HEK293 (cell line): ENCODE data around the gene SHISA5.
A peak's percentile ranks its signal among the peaks of the same experiment; 100 is the strongest.

Experiments used
- CTCF ChIA-PET: fragments of 350-600 bp; formaldehyde crosslinking; extraction: SDS; loops from one replicate; lab custom pipeline; 2021; ENCODE audit warnings: antibody characterized with exemption; lab: Yijun Ruan, JAX
- POLR2A ChIA-PET: fragments of 300-600 bp; formaldehyde crosslinking; extraction: SDS; loops from one replicate; lab custom pipeline; 2020; ENCODE audit warnings: antibody characterized with exemption, inconsistent platforms; lab: Yijun Ruan, JAX
- H3K27ac ChIP-seq: fragments of 200-500 bp; sonication (Bioruptor generic); 2 replicates; pipeline ENCODE4 v1.5.1; 2014; ENCODE audit warnings: low read depth, low read length, control low read depth, inconsistent platforms; ENCODE audit errors: extremely low read depth
- H3K36me3 ChIP-seq, 2 experiments: fragments of 200-500 bp in 1 of 2; sonication (Bioruptor generic) in 1 of 2; 1 replicate in 1 of 2; 2 replicates in 1 of 2; pipeline ENCODE4 v1.5.1; 2014 to 2017; ENCODE audit warnings: inconsistent platforms in 2 of 2, low read length in 2 of 2; ENCODE audit not compliant: control insufficient read depth in 2 of 2, insufficient read depth in 1 of 2
- H3K4me1 ChIP-seq: fragments of 200-500 bp; sonication (Bioruptor generic); 2 replicates; pipeline ENCODE4 v1.5.1; 2014; ENCODE audit warnings: mild to moderate bottlenecking, low read length, inconsistent platforms; ENCODE audit not compliant: control insufficient read depth, insufficient read depth
- H3K4me3 ChIP-seq: 2 replicates; pipeline ENCODE4 v1.5.1; 2011; ENCODE audit warnings: low read depth, mild to moderate bottlenecking, control low read depth, low read length, moderate library complexity
- H3K9me3 ChIP-seq: fragments of 200-500 bp; sonication (Bioruptor generic); 2 replicates; pipeline ENCODE4 v1.5.1; 2014; ENCODE audit warnings: low read depth, low read length, inconsistent platforms; ENCODE audit not compliant: control insufficient read depth, insufficient read depth
- AEBP2 ChIP-seq: fragments of 450-650 bp; formaldehyde crosslinking; IDR thresholded peaks from 2 replicates; pipeline ENCODE4 v1.5.1; 2016; ENCODE audit warnings: missing biosample characterization, missing genetic modification characterization, borderline replicate concordance
- HOXC10 ChIP-seq: sonication (generic); formaldehyde crosslinking; IDR thresholded peaks from 2 replicates; pipeline ENCODE4 v1.8.1; 2023; ENCODE audit warnings: mild to moderate bottlenecking, missing genetic modification reagents
- IKZF3 ChIP-seq: fragments of 450-650 bp; IDR thresholded peaks from 2 replicates; pipeline ENCODE4 v1.5.0; 2018; ENCODE audit warnings: missing biosample characterization, mild to moderate bottlenecking, missing genetic modification characterization, moderate library complexity
- INSM2 ChIP-seq: fragments of 450-650 bp; formaldehyde crosslinking; IDR thresholded peaks from 2 replicates; pipeline ENCODE4 v1.5.1; 2016; ENCODE audit warnings: missing biosample characterization, missing genetic modification characterization
- KLF1 ChIP-seq: fragments of 450-650 bp; formaldehyde crosslinking; IDR thresholded peaks from 2 replicates; pipeline ENCODE4 v1.5.1; 2016; ENCODE audit warnings: missing biosample characterization, missing genetic modification characterization
- KLF17 ChIP-seq: fragments of 450-650 bp; formaldehyde crosslinking; IDR thresholded peaks from 2 replicates; pipeline ENCODE4 v1.5.1; 2016; ENCODE audit warnings: missing biosample characterization, missing genetic modification characterization
- KLF8 ChIP-seq: fragments of 450-650 bp; formaldehyde crosslinking; IDR thresholded peaks from 2 replicates; pipeline ENCODE4 v1.5.1; 2016; ENCODE audit warnings: missing biosample characterization, missing genetic modification characterization
- OVOL3 ChIP-seq: fragments of 450-650 bp; formaldehyde crosslinking; IDR thresholded peaks from 2 replicates; pipeline ENCODE4 v1.5.1; 2016; ENCODE audit warnings: missing biosample characterization, missing genetic modification characterization
- SP7 ChIP-seq: fragments of 450-650 bp; formaldehyde crosslinking; IDR thresholded peaks from 2 replicates; pipeline ENCODE4 v1.5.1; 2016; ENCODE audit warnings: missing biosample characterization, missing genetic modification characterization
- ZIC2 ChIP-seq: fragments of 450-650 bp; formaldehyde crosslinking; IDR thresholded peaks from 2 replicates; pipeline ENCODE4 v1.5.1; 2016; ENCODE audit warnings: missing biosample characterization, missing genetic modification characterization
- ZNF202 ChIP-seq: fragments of 450-650 bp; formaldehyde crosslinking; IDR thresholded peaks from 2 replicates; pipeline ENCODE4 v1.5.1; 2016; ENCODE audit warnings: missing biosample characterization, missing genetic modification characterization, borderline replicate concordance
- ZNF26 ChIP-seq: fragments of 450-650 bp; formaldehyde crosslinking; IDR thresholded peaks from 2 replicates; pipeline ENCODE4 v1.5.1; 2016; ENCODE audit warnings: missing biosample characterization, missing genetic modification characterization
- ZNF266 ChIP-seq: fragments of 450-650 bp; formaldehyde crosslinking; IDR thresholded peaks from 2 replicates; pipeline ENCODE4 v1.5.1; 2016; ENCODE audit warnings: missing biosample characterization, missing genetic modification characterization, low read depth
- ZNF423 ChIP-seq: fragments of 450-650 bp; formaldehyde crosslinking; IDR thresholded peaks from 2 replicates; pipeline ENCODE4 v1.5.1; 2016; ENCODE audit warnings: missing biosample characterization, missing genetic modification characterization
- ZNF488 ChIP-seq: fragments of 450-650 bp; formaldehyde crosslinking; IDR thresholded peaks from 2 replicates; pipeline ENCODE4 v1.5.1; 2016; ENCODE audit warnings: missing biosample characterization, missing genetic modification characterization
- ZNF513 ChIP-seq: fragments of 450-650 bp; IDR thresholded peaks from 2 replicates; pipeline ENCODE4 v1.5.1; 2018; ENCODE audit warnings: missing biosample characterization, missing genetic modification characterization
- ZNF571 ChIP-seq: fragments of 450-650 bp; formaldehyde crosslinking; IDR thresholded peaks from 2 replicates; pipeline ENCODE4 v1.5.0; 2017; ENCODE audit warnings: missing biosample characterization, missing genetic modification characterization
- ZNF639 ChIP-seq: fragments of 450-650 bp; formaldehyde crosslinking; IDR thresholded peaks from 2 replicates; pipeline ENCODE4 v1.5.1; 2016; ENCODE audit warnings: missing biosample characterization, missing genetic modification characterization

Gene SHISA5

GRCh38 chr3:48528048-48528447, 24.1 kb upstream of the SHISA5 start:
- CTCF ChIA-PET, result interaction anchor here (2.8 kb wide), 1 partner anchor 21 kb away, joined by 8 read pairs; no protein-coding TSS in a partner anchor
- POLR2A ChIA-PET, result no interaction called here
- no peaks in the 10 kb centered on the region for H3K9me3 ChIP-seq
- no peaks in the 10 kb centered on the region for H3K4me1 ChIP-seq
- H3K27ac ChIP-seq, result no peak overlapping the region
- peaks cover 0 to 3% of the 10 kb centered on the region in 2 experiments; a peak in 2 of 3 replicates for H3K36me3 ChIP-seq
- H3K4me3 ChIP-seq, result no peak overlapping the region
- no peak for TF ChIP-seq SP7 (tag by site-specific recombination)
- no peak for TF ChIP-seq OVOL3 (tag by site-specific recombination)

GRCh38 chr3:48524970-48525369, 21.0 kb upstream of the SHISA5 start:
- Histone ChIP-seq H3K4me1 (no peaks in the 10 kb centered on the region), H3K36me3 (peaks cover 0 to 3% of the 10 kb centered on the region in 2 experiments; a peak in 2 of 3 replicates)
- CTCF ChIA-PET, result interaction anchor here (1.0 kb wide), 1 partner anchor 24 kb away, joined by 3 read pairs; no protein-coding TSS in a partner anchor

GRCh38 chr3:48521635-48522034, 17.7 kb upstream of the SHISA5 start:
- POLR2A ChIA-PET, result no interaction called here
- no peaks in the 10 kb centered on the region for H3K4me1 ChIP-seq
- no peaks in the 10 kb centered on the region for H3K9me3 ChIP-seq
- H3K4me3 ChIP-seq, result no peak overlapping the region
- no peak overlapping the region for H3K27ac ChIP-seq
- no peak for TF ChIP-seq AEBP2
- TF ChIP-seq KLF1 (tag by site-specific recombination), result peak; percentile 55; the same call in 1 of the 2 replicates
- TF ChIP-seq, all 188 proteins: peak for 1
- no peaks in the 10 kb centered on the region for H3K36me3 ChIP-seq
- CTCF ChIA-PET, result no interaction called here

More at GRCh38 chr3:48524970-48525369, 21.0 kb upstream of the SHISA5 start:
- H3K4me3 ChIP-seq, result no peak overlapping the region
- no peak overlapping the region for H3K27ac ChIP-seq
- no peak for TF ChIP-seq ZNF423
- no peak for TF ChIP-seq IKZF3 (tag by site-specific recombination)
- no peak for TF ChIP-seq ZNF639 (tag by site-specific recombination)
- no peak for TF ChIP-seq ZNF513 (tag by site-specific recombination)
- TF ChIP-seq HOXC10, result no peak
- TF ChIP-seq KLF17 (tag by site-specific recombination), result no peak
- H3K9me3 ChIP-seq, result no peaks in the 10 kb centered on the region
- POLR2A ChIA-PET, result no interaction called here

- Histone ChIP-seq H3K36me3 (no peaks in the 10 kb centered on the region), H3K4me3 (no peak overlapping the region), H3K9me3 (no peaks in the 10 kb centered on the region), H3K27ac (no peak overlapping the region), H3K4me1 (no peaks in the 10 kb centered on the region)
- POLR2A ChIA-PET, result no interaction called here
- TF ChIP-seq ZIC2 (tag by site-specific recombination) (peak; percentile 23; the same call in 1 of the 2 replicates), ZNF488 (tag by site-specific recombination) (no peak), INSM2 (tag by site-specific recombination) (no peak), KLF8 (tag by site-specific recombination) (no peak), ZNF26 (tag by site-specific recombination) (no peak), ZNF266 (no peak), ZNF202 (no peak), ZNF571 (tag by site-specific recombination) (no peak)
- CTCF ChIA-PET, result no interaction called here
Observed at GRCh38 chr3:48519277-48519643, 15.3 kb upstream of the SHISA5 start.
